GM19239 (cell line): ENCODE measurements around the gene CYB5R4.
"Not testable (repeated sequence)": the region's sequence is repeated elsewhere in the genome, so short reads cannot be mapped to it uniquely, and the experiment has no call there.

Experiments
- DNase-seq: peaks from one replicate; pipeline ENCODE4 v3.0.0; 2011; ENCODE audit warnings: low spot score; ENCODE audit not compliant: insufficient read length
- FAIRE-seq: peaks from 2 replicates; lab custom pipeline; 2011; peaks lifted over from hg19 to GRCh38; lab: Jason Lieb, UNC

Gene CYB5R4

DNA sequence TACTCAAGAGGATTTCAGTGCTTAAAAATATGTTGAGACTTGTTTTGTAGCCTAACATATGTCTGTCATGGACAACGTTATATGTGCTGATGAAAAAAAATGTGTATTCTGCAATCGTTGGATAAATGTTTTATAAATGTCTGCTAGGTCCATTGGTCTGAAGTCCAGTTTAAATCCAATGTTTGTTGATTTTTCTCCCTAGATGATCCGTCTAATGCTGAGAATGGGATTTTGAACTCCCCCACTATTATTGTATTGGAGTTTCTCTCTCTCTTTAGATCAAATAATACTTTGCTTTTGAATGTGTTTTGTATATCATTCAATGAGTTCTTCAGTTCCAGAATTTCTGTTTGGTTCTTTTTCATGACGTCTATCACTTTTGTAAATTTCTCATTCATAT is 44.9 kb downstream of the CYB5R4 start:
- FAIRE-seq (no peak), DNase-seq (no peak)

DNA sequence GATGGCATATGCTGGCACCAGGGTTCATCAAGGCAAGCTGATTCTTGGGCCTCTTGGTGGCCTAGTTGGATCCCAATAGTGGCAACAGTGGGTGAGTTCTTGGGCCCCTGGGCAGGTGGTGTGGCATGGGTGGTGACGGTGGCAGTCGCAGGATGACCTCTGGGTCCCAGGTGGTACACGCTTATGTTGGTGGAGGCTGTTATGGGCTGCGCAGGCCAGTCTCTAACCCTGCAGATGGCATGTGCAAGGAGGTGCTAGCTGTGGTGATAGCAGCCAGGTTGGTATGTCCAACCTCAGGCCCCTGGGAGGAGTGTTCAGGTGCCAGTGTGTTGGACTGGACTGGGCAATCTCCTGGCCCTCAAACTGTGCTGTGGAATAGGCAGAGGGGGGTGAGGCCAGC is 46.2 kb downstream of the CYB5R4 start:
- FAIRE-seq: no peak

DNA sequence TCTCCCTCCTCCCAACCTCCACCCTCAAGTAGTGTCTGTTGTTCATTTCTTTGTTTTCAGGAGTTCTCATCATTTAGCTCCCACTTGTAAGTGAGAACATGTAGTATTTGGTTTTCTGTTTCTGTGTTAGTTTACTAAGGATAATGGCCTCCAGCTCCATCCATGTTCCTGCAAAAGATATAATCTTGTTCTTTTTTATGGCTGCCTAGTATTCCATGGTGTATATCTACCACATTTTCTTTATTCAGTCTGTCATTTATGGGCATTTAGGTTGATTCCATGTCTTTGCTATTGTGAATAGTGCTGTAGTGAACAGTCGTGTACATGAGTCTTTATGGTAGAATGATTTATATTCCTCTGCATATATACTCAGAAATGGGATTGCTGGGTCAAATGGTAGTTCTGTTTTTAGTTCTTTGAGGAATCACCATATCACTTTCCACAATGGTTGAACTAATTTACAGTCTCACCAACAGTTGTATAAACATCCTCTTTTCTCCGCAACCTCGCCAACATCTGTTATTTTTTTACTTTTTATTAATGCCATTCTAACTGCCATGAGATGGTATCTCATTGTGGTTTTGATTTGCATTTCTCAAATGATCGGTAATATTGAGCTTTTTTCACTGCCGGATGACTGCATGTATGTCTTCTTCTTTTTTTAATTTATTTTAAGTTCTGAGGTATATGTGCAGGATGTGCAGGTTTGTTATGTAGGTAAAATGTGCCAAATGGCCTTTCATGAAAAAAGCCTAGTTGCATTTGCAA is 48.3 kb downstream of the CYB5R4 start:
- DNase-seq, FAIRE-seq: not testable (repeated sequence)

More for the DNA sequence above, 46.2 kb downstream of the CYB5R4 start:
- no peak for DNase-seq

DNA sequence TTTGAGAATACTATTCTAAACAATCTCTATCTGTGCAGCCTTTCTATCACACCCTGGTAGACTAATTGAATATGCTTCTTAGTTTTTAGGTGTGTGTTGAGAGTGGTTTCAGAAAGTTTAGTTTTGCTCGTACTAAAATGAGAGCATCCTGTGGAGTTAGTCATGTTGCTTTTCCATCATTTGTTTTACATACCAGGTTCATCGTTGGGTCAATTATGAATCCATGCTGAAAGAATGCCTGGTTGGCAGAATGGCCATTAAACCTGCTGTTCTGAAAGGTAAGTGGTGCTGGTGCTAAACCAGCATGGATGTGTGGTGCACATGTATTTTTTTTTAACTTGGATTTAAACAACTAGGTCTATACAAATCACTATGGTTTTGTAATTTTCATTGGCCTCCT is 49.3 kb downstream of the CYB5R4 start:
- FAIRE-seq (no peak), DNase-seq (no peak)

DNA sequence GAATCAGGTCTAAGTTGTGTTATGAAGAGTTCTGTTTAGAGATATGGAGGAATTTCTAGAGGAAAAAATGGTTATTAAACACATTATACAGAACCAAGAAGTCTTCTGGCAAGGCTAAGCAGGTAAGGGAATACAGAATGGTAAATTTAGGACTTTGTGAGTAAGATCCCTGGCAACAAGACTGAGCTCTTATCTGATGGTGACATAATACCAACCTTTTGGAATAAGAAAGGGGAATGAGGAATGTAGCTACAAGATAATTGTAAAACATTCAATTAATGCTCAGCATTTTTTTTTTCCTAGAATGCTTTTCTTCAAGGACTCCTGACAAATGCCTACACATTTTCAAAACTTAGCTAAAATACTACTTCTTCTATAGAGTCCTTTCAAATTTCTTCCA is 51.8 kb downstream of the CYB5R4 start:
- DNase-seq (no peak), FAIRE-seq (no peak)

DNA sequence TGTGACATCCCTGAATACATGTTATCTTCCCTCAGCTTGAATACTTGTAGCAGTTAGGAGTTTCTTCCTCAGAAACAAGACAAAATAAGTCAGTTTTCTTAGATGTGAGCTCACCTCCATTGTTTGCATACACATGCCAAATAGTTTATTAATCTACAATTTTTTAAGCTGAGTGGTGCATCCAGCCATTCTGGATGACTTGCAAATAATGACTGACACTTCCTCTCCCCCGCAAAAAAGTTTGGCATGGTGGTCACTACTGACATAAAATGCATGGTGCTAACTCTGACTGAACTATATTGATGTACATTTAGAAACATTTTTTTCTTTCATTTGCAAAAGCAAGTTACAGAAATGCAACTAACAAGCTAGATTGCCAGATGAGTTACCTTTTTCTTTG is 55.5 kb downstream of the CYB5R4 start:
- DNase-seq: no peak
- FAIRE-seq: no peak

DNA sequence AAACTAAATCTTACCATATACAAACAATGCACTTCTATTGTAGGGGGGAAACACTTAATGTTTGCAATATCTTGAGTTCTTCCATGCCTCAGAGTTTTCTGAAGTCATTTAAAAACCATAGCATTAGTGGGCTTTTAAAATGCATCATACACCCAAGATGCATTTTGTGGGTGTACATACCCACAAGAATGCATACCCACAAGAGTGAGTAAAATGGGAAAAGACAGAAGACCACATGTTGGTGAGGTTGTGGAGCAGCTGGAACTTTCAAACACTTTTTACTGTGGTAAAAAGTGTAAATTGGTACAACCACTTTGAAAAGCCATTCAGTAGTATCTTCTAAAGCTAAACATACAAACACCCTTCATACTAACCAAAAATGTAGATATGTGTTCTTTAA is 57.5 kb downstream of the CYB5R4 start:
- DNase-seq: no peak
- FAIRE-seq: no peak

DNA sequence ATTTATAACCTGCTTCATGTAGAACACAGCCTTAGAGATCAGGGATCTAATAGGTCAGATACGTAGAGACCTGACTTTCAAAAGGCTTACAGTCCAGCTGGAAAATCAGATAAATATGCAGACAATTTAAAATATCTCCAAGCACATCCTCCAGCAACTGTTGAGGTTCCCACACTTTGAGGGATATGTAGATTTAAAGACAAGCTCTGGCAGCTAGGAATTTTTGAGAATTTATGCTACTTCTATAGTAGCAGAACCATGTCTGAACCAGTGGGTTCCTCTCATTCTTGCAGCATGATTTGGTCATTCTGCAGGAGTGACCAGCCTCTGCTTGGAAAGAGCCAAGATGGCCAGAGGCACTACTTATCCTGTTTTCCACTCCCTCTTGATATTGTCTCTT is 60.5 kb downstream of the CYB5R4 start:
- DNase-seq: no peak
- FAIRE-seq: no peak

DNA sequence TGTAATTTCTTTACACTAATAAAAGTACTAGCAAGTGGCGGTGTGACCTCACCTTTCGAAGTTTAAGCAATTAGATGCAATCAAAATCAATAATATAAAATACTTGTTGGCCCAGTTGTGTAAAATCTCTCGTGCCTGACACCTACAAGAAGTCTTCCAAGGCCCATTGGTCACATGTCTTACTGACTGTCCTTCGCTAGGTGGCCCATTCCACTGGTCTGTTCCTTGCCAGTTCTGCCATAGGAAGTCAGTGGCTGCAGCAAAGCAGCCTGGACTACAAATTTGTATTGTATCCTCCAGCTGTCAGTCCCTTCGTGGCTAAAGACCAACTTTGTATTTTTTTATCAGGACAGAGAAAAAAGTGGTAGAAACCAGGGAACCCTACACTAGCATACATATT is 61.8 kb downstream of the CYB5R4 start:
- FAIRE-seq (no peak), DNase-seq (no peak)

DNA sequence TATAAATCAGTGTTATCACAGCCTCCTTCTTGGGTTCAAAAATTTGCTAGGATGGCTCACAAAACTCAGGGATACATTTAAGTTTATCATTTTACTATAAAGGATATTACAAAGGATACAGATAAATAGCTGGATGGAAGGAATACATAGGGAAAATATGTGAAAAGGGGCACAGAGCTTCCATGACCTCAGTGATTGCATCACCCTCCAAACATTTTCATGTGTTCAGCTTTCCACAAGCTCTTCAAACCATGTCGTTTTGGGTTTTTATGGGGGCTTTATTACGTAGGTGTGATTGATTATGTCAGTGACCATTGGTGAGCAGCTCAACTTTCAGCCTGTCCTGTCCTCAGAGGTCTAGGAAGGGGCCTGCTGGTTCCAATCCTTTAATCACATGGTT is 68.0 kb downstream of the CYB5R4 start:
- DNase-seq (no peak), FAIRE-seq (no peak)

DNA sequence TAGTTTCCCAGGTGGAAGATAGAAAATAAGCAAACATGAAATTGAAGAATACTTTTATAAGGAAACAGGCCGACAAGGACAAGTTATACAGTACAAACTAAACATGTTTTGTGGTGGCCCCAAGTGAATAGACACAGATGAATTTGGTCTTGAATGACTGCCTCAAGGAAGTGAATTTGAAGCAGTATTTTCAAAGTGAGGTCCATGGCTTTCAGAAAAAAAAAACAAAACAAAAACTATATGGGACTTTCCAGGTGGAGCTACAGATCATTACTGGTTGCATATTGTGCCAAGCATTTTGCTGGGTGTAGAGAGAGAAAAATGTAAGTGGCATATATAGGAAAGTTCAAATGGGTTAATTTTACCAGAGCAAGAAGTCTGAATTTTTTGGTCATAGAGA is 68.8 kb downstream of the CYB5R4 start:
- no peak for DNase-seq
- FAIRE-seq: no peak

DNA sequence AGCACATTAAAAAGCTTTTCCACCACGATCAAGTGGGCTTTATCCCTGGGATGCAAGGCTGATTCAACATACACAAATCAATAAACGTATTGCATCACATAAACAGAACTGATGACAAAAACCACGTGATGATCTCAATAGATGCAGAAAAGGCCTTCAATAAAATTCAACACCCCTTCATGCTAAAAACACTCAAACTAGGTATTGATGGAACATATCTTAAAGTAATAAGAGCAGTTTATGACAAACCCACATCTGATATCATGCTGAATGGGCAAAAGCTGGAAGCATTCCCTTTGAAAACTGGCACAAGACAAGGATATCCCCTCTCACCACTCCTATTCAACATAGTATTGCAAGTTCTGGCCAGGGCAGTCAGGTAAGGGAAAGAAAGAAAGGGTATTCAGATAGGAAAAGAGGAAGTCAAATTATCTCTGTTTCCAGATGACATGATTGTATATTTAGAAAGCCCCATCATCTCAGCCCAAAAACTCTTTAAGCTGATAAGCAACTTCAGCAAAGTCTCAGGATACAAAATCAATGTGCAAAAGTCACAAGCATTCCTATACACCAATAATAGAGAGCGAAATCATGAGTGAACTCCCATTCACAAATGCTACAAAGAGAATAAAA is 86.8 kb downstream of the CYB5R4 start:
- not testable (repeated sequence) for DNase-seq, FAIRE-seq

DNA sequence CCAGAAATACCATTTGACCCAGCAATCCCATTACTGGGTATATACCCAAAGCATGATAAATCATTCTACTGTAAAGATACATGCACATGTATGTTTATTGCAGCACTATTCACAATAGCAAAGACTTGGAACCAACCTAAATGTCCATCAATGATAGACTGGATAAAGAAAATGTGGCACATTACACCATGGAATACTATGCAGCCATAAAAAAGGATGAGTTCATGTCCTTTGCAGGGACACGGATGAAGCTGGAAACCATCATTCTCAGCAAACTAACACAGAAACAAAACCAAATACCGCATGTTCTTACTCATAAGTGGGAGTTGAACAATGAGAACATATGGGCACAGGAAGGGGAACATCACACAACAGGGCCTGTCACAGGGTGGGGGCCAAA is 88.5 kb downstream of the CYB5R4 start:
- not testable (repeated sequence) for DNase-seq, FAIRE-seq

DNA sequence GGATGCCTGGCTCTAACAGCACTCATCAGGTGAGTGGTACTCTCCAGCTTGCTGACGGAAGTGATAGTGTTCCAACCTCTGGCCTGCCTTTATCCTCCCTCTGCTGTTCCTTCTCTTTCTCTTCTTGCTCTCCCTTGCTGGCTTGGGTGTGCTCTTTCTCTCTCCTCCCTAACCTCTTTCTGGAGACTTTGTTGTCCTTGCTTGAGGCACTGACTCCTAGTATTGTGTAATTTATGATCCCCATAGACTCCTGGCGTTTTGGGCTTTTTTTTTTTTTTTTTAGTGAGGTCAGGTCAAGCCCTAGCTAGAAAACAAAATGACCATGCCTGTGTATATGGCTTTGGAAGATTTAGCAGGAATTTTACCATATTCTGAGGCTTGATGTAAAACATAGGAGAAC is 89.4 kb downstream of the CYB5R4 start:
- no peak for DNase-seq
- no peak for FAIRE-seq

DNA sequence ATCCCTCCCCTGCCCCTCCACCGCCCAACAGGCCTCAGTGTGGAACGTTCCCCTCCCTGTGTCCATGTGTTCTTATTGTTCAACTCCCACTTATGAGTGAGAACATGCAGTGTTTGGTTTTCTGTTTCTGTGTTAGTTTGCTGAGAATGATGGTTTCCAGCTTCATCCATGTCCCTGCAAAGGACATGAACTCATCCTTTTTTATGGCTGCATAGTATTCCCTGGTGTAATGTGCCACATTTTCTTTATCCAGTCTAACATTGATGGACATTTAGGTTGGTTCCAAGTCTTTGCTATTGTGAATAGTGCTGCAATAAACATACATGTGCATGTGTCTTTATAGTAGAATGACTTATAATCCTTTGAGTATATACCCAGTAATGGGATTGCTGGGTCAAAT is 91.9 kb downstream of the CYB5R4 start:
- not testable (repeated sequence) for DNase-seq, FAIRE-seq

DNA sequence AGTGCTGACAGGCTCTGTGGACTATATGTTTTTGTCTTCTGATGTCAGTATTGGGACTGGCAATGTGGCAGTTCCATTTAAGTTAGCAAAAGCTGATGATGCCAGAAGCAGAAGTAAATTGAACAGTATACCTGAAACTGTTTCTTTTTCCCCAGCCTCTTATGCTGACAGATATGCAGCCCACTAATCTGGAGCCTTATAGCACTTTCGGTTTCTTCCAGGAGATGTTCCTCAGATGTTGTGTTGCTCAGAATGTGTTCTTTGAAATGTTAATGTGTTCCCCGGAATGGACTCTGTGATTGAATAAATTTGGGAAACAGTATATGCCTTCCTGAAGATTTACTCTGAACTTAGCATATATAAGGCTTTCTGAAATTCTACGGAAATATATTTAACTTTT is 93.3 kb downstream of the CYB5R4 start:
- no peak for FAIRE-seq
- no peak for DNase-seq

DNA sequence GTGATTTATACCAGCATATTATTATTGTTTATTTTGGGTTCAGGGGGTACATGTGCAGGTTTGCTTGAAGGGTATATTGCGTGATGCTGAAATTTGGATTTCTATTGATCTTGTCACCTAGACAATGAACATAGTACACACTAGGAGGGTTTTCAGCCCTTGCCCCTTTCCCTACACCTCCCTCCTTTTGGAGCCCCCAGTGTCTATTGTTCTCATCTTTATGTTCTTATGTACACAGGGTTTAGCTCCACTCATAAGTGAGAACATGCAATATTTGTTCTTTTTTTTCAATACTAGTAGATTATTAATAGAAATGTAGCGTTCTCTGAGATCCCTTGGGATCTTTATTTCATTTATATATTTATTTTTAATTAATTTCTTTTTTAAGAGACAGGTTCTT is 94.9 kb downstream of the CYB5R4 start:
- FAIRE-seq: no peak
- no peak for DNase-seq

DNA sequence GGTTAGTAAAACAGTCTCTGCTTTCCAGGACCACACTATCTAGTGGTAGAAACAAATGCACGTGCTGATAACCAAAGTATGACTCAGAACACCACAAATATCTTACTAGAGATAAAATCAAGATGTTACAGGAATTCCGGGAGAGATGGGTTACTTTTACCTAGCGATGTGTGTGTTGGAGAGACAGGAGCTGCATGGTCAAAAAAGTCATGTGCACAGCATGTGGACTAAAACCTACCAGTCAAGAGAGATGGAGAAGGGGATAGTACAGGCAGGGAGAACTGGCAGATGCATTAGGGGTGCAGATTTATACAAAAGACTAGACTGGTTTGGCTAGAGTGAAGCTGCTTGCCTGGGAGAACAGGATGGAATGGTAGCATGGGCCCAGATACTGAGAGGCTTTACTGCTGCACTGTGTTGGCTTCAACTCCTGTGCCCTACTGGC is 98.8 kb downstream of the CYB5R4 start:
- FAIRE-seq (no peak), DNase-seq (no peak)

DNA sequence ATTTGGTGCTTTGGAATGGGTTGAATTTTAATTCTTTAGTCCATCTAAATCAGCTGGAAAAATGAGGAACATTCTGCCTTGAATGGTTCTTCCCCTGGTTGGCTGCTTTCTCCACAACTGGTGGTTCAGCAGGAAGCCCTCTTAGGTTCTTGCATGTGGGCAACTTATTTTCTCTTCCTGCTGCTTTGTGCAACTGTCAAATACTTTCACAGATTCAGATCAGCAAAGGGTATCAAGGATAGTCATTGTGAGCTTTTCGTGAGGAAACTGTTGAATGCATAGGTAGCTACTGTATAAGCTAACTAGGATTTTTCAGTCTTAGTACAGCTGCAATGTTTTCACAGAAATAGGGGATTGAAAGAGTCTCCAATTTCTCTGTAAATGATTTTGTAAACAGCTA is 101.2 kb downstream of the CYB5R4 start:
- DNase-seq (no peak), FAIRE-seq (peak; percentile 82)

DNA sequence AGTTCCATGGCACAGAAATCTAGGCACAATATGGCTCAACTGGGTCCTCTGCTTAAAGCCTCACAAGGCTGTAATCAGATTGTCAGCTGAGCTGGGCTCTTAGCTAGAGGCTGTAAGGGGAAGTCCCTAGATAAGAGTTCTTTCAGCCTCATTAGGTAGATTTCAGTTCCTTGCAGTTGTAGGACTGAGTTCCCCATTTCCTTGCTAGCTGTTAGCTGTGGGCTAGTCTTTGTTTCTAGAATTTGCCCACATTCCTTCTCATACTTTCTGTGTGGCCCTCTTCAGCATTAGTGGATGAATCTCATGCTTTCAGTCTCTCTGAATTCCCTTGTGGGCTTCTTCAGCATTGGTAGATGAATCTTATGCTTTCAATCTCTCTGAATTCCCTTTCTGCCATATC is 103.1 kb downstream of the CYB5R4 start:
- DNase-seq (no peak), FAIRE-seq (peak; percentile 64)

DNA sequence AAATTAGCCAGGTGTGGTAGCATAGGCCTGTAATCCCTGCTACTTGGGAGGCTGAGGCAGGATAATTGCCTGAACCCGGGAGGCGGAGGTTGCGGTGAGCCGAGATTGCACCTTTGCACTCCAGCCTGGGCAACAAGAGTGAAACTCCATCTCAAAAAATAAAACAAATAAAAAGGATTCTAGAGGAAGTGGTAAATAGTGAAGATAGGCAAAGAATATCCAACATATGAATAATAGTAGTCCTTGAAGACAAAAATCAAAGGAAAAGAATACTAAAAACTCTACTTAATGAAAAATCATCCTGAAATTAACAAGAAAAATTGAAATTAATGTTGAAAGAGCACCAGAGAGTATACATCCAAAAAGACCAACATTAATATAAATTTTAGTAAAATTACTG is 107.0 kb downstream of the CYB5R4 start:
- FAIRE-seq (no peak), DNase-seq (no peak)

DNA sequence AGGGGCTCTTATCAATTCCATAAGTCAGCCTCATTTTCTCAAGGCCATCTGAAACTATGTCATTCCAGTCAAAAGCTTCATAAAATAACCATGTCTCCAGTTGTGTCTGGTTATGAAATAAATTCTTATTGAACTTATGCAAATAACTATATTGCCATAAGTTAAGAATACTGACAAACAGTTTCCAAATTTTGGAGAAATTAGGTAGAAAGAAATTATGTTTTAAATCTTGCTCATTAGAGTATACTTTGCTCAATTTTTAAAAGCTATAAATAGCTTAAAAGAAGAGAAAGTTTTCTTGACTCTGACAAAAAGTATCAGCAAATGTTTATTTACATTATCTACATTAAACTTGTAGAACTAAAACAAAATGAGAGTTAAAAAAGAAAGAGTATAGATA is 111.1 kb downstream of the CYB5R4 start:
- DNase-seq (no peak), FAIRE-seq (no peak)
